Endothelial cell of umbilical vein (primary cell): ENCODE results near the gene SENP7. TPM values are rescaled to one million over a fixed set of nuclear protein-coding genes. Genes with fewer than 3 reads are reported as not detected.
A peak's percentile ranks its signal among the peaks of the same experiment; 100 is the strongest.

Experiments used
- BruUV-seq: library from RNA; stranded (reverse); fragments of 400-500 nt; replicated peaks from 2 replicates; lab custom pipeline; 2021; lab: Mats Ljungman, UMichigan
- CTCF ChIA-PET: fragments of 300-600, 350-600 bp; sonication (Branson Sonifier 250); formaldehyde crosslinking; loops from one replicate; lab custom pipeline; 2021; ENCODE audit warnings: antibody characterized with exemption, inconsistent platforms; lab: Charles Lee
- POLR2A ChIA-PET: fragments of 300-600, 350-600 bp; sonication (Branson Sonifier 250); formaldehyde crosslinking; loops from one replicate; lab custom pipeline; 2021; ENCODE audit warnings: antibody characterized with exemption, inconsistent platforms; lab: Charles Lee
- DNase-seq: peaks from one replicate; pipeline ENCODE4 v3.0.0-alpha.2; 2011; ENCODE audit warnings: low read depth, low spot score
- FAIRE-seq: peaks from 2 replicates; lab custom pipeline; 2011; peaks lifted over from hg19 to GRCh38; lab: Jason Lieb, UNC
- H2AFZ ChIP-seq: 2 replicates; pipeline ENCODE4 v1.6.0; 2012; ENCODE audit warnings: low read depth, low read length, control low read depth, inconsistent platforms
- H3K27ac ChIP-seq: 2 replicates; pipeline ENCODE4 v1.5.1; 2011; ENCODE audit warnings: low read depth, mild to moderate bottlenecking, control low read depth, low read length, moderate library complexity; ENCODE audit not compliant: insufficient read depth
- H3K27me3 ChIP-seq, 2 experiments: 2 replicates each; pipeline versions ENCODE4 v1.6.0 to v1.6.1; 2011; ENCODE audit warnings: low read length in 2 of 2, mixed read lengths in 1 of 2; ENCODE audit not compliant: control insufficient read depth in 2 of 2, insufficient read depth in 2 of 2
- H3K36me3 ChIP-seq, 2 experiments: 2 replicates in 1 of 2; 3 replicates in 1 of 2; pipeline ENCODE4 v1.5.1; 2011; ENCODE audit warnings: low read length in 2 of 2, mild to moderate bottlenecking in 1 of 2, moderate library complexity in 1 of 2; ENCODE audit not compliant: control insufficient read depth in 2 of 2, insufficient read depth in 2 of 2; ENCODE audit errors: extremely low read depth in 1 of 2
- H3K4me1 ChIP-seq: 3 replicates; pipeline ENCODE4 v1.5.1; 2011; ENCODE audit warnings: mild to moderate bottlenecking, low read length; ENCODE audit not compliant: control insufficient read depth, insufficient read depth; ENCODE audit errors: extremely low read depth
- H3K4me2 ChIP-seq: 2 replicates; pipeline ENCODE4 v1.6.1; 2011; ENCODE audit warnings: low read length, control low read depth, mixed read lengths; ENCODE audit not compliant: insufficient read depth
- H3K4me3 ChIP-seq, 3 experiments: fragments of 200-600 bp in 1 of 3; sonication (generic), shearing (Covaris generic) in 1 of 3; replicated peaks in 1 of 3; 2 replicates each; pipeline ENCODE4 v1.5.1; 2011 to 2016; ENCODE audit warnings: control low read depth in 3 of 3, low read length in 3 of 3, mild to moderate bottlenecking in 2 of 3, inconsistent platforms in 1 of 3, low read depth in 1 of 3, moderate library complexity in 1 of 3; ENCODE audit not compliant: insufficient read depth in 1 of 3
- H3K79me2 ChIP-seq: 2 replicates; pipeline ENCODE4 v1.6.0; 2012; ENCODE audit warnings: low read length, inconsistent platforms; ENCODE audit not compliant: control insufficient read depth, insufficient read depth
- H3K9ac ChIP-seq: replicated peaks from 2 replicates; pipeline ENCODE3; 2011; ENCODE audit warnings: low read length, control low read depth; ENCODE audit not compliant: insufficient read depth; ENCODE audit errors: extremely low read depth
- H3K9me1 ChIP-seq: replicated peaks from 3 replicates; pipeline ENCODE4 v1.6.0; 2011; ENCODE audit warnings: mild to moderate bottlenecking, low read length; ENCODE audit not compliant: control insufficient read depth, insufficient read depth; ENCODE audit errors: extremely low read depth
- H3K9me3 ChIP-seq: replicated peaks from 2 replicates; pipeline ENCODE4 v1.5.1; 2012; ENCODE audit warnings: low read length, inconsistent platforms; ENCODE audit not compliant: control insufficient read depth, insufficient read depth
- H4K20me1 ChIP-seq: replicated peaks from 2 replicates; pipeline ENCODE3; 2011; ENCODE audit warnings: mild to moderate bottlenecking, low read length; ENCODE audit not compliant: control insufficient read depth, insufficient read depth; ENCODE audit errors: extremely low read depth
- EZH2 ChIP-seq: IDR thresholded peaks from 2 replicates; pipeline ENCODE4 v1.6.1; 2012; ENCODE audit warnings: borderline replicate concordance, low read depth, mild to moderate bottlenecking, moderate library complexity, low read length, inconsistent platforms; ENCODE audit not compliant: severe bottlenecking
- FOS ChIP-seq: IDR thresholded peaks from 2 replicates; pipeline ENCODE4 v1.6.1; 2011; ENCODE audit warnings: mild to moderate bottlenecking, low read length, moderate library complexity, borderline replicate concordance; ENCODE audit not compliant: insufficient read depth
- GATA2 ChIP-seq: IDR thresholded peaks from 2 replicates; pipeline ENCODE4 v1.7.0; 2011; ENCODE audit warnings: low read depth, mild to moderate bottlenecking, moderate library complexity, mixed read lengths, low read length; ENCODE audit not compliant: insufficient read length, insufficient read depth
- JUN ChIP-seq: IDR thresholded peaks from 2 replicates; pipeline ENCODE4 v1.6.1; 2011; ENCODE audit warnings: borderline replicate concordance, low read depth; ENCODE audit not compliant: insufficient read length, insufficient read depth
- MYC ChIP-seq: IDR thresholded peaks from one replicate; pipeline ENCODE4 v1.6.1; 2011; ENCODE audit warnings: mild to moderate bottlenecking, low read depth, low read length
- POLR2A ChIP-seq: IDR thresholded peaks from 2 replicates; pipeline ENCODE4 v1.6.1; 2012; ENCODE audit warnings: low read depth, mild to moderate bottlenecking, control low read depth, low read length
- POLR2AphosphoS5 ChIP-seq: IDR thresholded peaks from 2 replicates; pipeline ENCODE4 v1.6.1; 2012; ENCODE audit warnings: low read depth, mild to moderate bottlenecking, control low read depth, low read length, moderate library complexity; ENCODE audit not compliant: insufficient read depth
- dilution Hi-C: fragments of 300-500 bp; cut with MboI; formaldehyde crosslinking; loops from one replicate; pipeline ENCODE4 v1.15.0; 2019; ENCODE audit warnings: low sequenced_read_pairs; ENCODE audit not compliant: extremely low pct_ligation_motif_present
- intact Hi-C: fragments of 100-400 bp; cut with micrococcal nuclease; formaldehyde crosslinking; loops from one replicate; pipeline ENCODE4 v1.10.0; 2022
- polyA plus RNA-seq, 4 experiments: library from polyadenylated mRNA; depleted of rRNA in 3 of 4; stranded (reverse) in 3 of 4; unstranded in 1 of 4; fragments of >200 nt; gene quantifications; 2 replicates each; pipeline versions ENCODE4 v1.2.1 to v1.2.3, GENCODE V29; 2011 to 2012; ENCODE audit warnings: missing spikeins in 1 of 4
- total RNA-seq: library from RNA; stranded (reverse); gene quantifications from 2 replicates; pipeline ENCODE4 v1.2.3, GENCODE V29; 2021
- TF ChIP-seq, protein P1 (sequence below): IDR thresholded peaks from 2 replicates; pipeline ENCODE4 v1.6.1; 2011; ENCODE audit not compliant: insufficient read depth, insufficient read length
- TF ChIP-seq, protein P2 (sequence below), 2 donors: IDR thresholded peaks; 1 replicate in 1 of 2; 2 replicates in 1 of 2; pipeline ENCODE4 v1.5.1; 2011; ENCODE audit warnings: low read length in 2 of 2, mild to moderate bottlenecking in 2 of 2, moderate library complexity in 2 of 2, control low read depth in 1 of 2, inconsistent platforms in 1 of 2, low read depth in 1 of 2; ENCODE audit not compliant: insufficient read depth in 1 of 2; ENCODE audit errors: extremely low read depth in 1 of 2

The SENP7 gene
- total and polyA plus RNA-seq, 2 donors (not counting 3 experiments of a cell fraction or from before 2014, with no cell fraction given), result 5.1 to 18.7 TPM

DNA sequence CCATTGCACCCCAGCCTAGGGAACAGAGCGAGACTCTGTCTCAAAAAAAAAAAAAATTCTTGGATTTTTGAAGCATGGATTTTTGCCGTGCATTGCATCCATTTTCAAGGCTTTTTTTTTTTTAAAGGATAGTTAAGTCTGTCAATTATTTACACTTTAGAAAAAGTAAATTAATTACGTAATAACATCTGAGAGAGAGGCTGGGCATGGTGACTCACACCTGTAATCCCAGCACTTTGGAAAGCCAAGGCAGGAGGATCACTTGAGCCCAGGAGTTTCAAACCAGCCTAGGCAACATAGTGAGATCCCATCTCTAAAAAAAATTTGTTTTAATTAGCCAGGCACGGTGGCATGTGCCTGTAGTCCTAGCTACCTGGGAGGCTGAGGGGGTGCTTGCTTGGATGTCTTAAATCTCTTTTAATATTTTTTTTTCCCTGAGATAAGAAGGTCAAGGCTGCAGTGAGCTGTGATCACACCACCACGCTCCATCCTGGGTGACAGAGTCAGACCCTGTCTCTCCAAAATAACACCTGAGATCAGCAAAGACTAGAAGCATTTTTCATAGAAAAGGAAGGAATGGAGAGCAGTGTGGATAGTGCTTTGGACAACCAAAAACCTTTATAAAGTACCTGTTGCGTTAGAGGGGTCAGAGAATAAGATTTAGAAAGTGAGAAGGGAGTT lies 6.8 kb upstream of the SENP7 start:
- DNase-seq (no peak), FAIRE-seq (no peak)
- BruUV-seq, result no TSS peak
- Histone ChIP-seq H3K9ac (no peak overlapping the region), H3K4me2 (no peak overlapping the region), H3K79me2 (no peaks in the 10 kb centered on the region), H3K27ac (peak overlapping the region; percentile 96), H3K27me3 (no peaks in the 10 kb centered on the region), H3K36me3 (no peaks in the 10 kb centered on the region), H3K4me3 (no peak overlapping the region), H3K9me1 (no peaks in the 10 kb centered on the region), H3K4me1 (peaks cover 37% of the 10 kb centered on the region), H2AFZ (no peak overlapping the region), H4K20me1 (no peaks in the 10 kb centered on the region), H3K9me3 (no peaks in the 10 kb centered on the region)
- ChIA-PET CTCF (interaction anchor here (1.9 kb wide), 1 partner anchor 10 kb away, joined by 7 read pairs; no protein-coding TSS in a partner anchor), POLR2A (interaction anchor here (1.6 kb wide), 1 partner anchor 42 kb away, joined by 4 read pairs; the partner anchor contains the start of gene TRMT10C)
- TF ChIP-seq, protein P1, sequence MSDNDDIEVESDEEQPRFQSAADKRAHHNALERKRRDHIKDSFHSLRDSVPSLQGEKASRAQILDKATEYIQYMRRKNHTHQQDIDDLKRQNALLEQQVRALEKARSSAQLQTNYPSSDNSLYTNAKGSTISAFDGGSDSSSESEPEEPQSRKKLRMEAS, result no peak
- TF ChIP-seq POLR2AphosphoS5 (no peak), MYC (no peak), POLR2A (no peak), JUN (no peak), FOS (no peak), GATA2 (no peak), EZH2 (no peak)
- TF ChIP-seq, protein P2, sequence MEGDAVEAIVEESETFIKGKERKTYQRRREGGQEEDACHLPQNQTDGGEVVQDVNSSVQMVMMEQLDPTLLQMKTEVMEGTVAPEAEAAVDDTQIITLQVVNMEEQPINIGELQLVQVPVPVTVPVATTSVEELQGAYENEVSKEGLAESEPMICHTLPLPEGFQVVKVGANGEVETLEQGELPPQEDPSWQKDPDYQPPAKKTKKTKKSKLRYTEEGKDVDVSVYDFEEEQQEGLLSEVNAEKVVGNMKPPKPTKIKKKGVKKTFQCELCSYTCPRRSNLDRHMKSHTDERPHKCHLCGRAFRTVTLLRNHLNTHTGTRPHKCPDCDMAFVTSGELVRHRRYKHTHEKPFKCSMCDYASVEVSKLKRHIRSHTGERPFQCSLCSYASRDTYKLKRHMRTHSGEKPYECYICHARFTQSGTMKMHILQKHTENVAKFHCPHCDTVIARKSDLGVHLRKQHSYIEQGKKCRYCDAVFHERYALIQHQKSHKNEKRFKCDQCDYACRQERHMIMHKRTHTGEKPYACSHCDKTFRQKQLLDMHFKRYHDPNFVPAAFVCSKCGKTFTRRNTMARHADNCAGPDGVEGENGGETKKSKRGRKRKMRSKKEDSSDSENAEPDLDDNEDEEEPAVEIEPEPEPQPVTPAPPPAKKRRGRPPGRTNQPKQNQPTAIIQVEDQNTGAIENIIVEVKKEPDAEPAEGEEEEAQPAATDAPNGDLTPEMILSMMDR (IDR thresholded peaks at IDR 0.05; ENCODE audit: extremely low read depth in 1 of 2, insufficient read depth in 1 of 2, low read depth in 1 of 2, low read length in 2 of 2), result no peak
- dilution Hi-C loops (no loop called here), intact Hi-C loops (no loop called here)
